C4-2B (cell line): ENCODE data around the gene HTD2.

Experiments used
- CTCF ChIP-seq: fragments of 450-650 bp; conservative IDR thresholded peaks from 2 replicates; pipeline ENCODE4 v1.5.1; 2017; ENCODE audit warnings: mild to moderate bottlenecking
- ZFX ChIP-seq: fragments of 450-650 bp; IDR thresholded peaks from 2 replicates; pipeline ENCODE4 v1.6.1; 2017

GRCh38 chr3:58274027-58274614, 32.2 kb upstream of the HTD2 start:
- TF ChIP-seq CTCF (no peak), ZFX (no peak)
